Stomach (tissue), 4 donors: ENCODE results near the gene RALGAPA2.

Source experiments
- POLR2AphosphoS5 ChIP-seq, 3 donors: sonication (generic); formaldehyde crosslinking; IDR thresholded peaks; one replicate each; pipeline ENCODE4 v1.6.1; 2016; ENCODE audit warnings: antibody characterized with exemption in 3 of 3
- TF ChIP-seq, protein P1 (sequence below), 7 experiments: fragments of 450-650 bp in 4 of 7; fragments of 200-600 bp in 3 of 7; sonication (generic) in 3 of 7; IDR thresholded peaks; one replicate each; pipeline ENCODE4 v1.5.1; 2016 to 2019; ENCODE audit warnings: antibody characterized with exemption in 7 of 7, control low read depth in 2 of 7, mild to moderate bottlenecking in 1 of 7

DNA sequence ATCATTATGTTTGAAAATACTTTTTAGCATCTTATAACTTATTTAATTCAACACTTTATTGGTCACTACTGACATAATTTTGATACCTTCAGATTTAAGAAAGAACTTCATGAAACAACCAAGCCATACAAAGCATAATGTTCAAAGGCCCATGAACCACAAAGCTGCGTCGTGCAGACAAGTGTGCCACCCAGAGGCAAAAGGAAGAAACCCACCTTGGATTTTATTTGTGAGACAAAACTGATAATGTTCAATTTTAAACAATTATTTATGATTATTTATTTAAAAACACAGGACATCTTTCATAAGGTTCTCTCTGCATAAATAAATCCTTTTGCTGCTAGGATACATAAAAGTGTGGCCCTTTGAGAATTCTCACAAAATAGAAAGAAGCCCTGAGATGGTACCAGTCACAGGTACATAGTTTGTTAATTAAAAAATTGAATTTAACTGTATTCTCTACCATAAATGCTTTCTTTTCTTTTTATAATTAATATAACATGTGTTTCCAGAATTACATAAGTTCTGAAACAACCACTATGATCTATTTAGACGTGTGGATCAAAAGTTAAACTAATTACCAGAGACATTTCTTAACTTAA, 143.7 kb downstream of the RALGAPA2 start:
- TF ChIP-seq, protein P1, sequence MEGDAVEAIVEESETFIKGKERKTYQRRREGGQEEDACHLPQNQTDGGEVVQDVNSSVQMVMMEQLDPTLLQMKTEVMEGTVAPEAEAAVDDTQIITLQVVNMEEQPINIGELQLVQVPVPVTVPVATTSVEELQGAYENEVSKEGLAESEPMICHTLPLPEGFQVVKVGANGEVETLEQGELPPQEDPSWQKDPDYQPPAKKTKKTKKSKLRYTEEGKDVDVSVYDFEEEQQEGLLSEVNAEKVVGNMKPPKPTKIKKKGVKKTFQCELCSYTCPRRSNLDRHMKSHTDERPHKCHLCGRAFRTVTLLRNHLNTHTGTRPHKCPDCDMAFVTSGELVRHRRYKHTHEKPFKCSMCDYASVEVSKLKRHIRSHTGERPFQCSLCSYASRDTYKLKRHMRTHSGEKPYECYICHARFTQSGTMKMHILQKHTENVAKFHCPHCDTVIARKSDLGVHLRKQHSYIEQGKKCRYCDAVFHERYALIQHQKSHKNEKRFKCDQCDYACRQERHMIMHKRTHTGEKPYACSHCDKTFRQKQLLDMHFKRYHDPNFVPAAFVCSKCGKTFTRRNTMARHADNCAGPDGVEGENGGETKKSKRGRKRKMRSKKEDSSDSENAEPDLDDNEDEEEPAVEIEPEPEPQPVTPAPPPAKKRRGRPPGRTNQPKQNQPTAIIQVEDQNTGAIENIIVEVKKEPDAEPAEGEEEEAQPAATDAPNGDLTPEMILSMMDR (IDR thresholded peaks at IDR 0.05), result peak in 5 of 7 experiments; percentile 38 to 61 (median 51)
- no peak for TF ChIP-seq POLR2AphosphoS5 (IDR thresholded peaks at IDR 0.05)
